Measurements from ENCODE around the gene SLC11A1. TPM values are rescaled to one million over a fixed set of nuclear protein-coding genes. Genes with fewer than 3 reads are reported as not detected.

SLC11A1 gene
- total and polyA plus RNA-seq, 2 experiments from 2014 or later = 0.31 TPM; not detected in 1

- H3K9me3 Mint-ChIP-seq = peaks cover 2% of the 10 kb centered on the region; the same call in 1 of the 3 replicates
- Histone ChIP-seq H3K27me3 (ENCODE audit: insufficient read depth) (no peaks in the 10 kb centered on the region), H3K27ac (ENCODE audit: low read depth) (no peak overlapping the region), H3K79me2 (replicated peaks; ENCODE audit: insufficient read depth) (no peaks in the 10 kb centered on the region), H3K4me3 (no peak overlapping the region), H3K4me2 (no peak overlapping the region), H2AFZ (no peak overlapping the region), H3K4me1 (ENCODE audit: insufficient read depth) (peaks cover 5% of the 10 kb centered on the region; the same call in 1 of the 2 replicates), H3K36me3 (ENCODE audit: insufficient read depth) (no peaks in the 10 kb centered on the region), H3F3A (replicated peaks; ENCODE audit: low read depth) (0 out of 2 replicates have a peak, but pooled peaks cover 2% of the 10 kb centered on the region), H4K20me1 (replicated peaks; ENCODE audit: insufficient read depth) (no peaks in the 10 kb centered on the region), H3K9me2 (ENCODE audit: insufficient read depth) (no peaks in the 10 kb centered on the region)
- H3K27me3 Mint-ChIP-seq (ENCODE audit: insufficient read depth, low read depth, poor library complexity) = no peaks in the 10 kb centered on the region
- H3K36me3 Mint-ChIP-seq (ENCODE audit: low read depth) = no peaks in the 10 kb centered on the region; the same call in 2 of the 3 replicates
- DNase-seq (ENCODE audit: low spot score) = no peak
- no peak overlapping the region for H3K4me3 Mint-ChIP-seq
- TF ChIP-seq EZH2 (IDR thresholded peaks at IDR 0.05; ENCODE audit: low read depth, unreplicated experiment) = no peak
- TF ChIP-seq NANOG (IDR thresholded peaks at IDR 0.05; ENCODE audit: borderline replicate concordance) = no peak
- TF ChIP-seq CREB1 (CRISPR knock-in tag; IDR thresholded peaks at IDR 0.05; ENCODE audit: low read depth) = no peak
- no peak for TF ChIP-seq POLR2AphosphoS5 (IDR thresholded peaks at IDR 0.05; ENCODE audit: low read depth)
- TF ChIP-seq EZH2phosphoT487 (IDR thresholded peaks at IDR 0.05; ENCODE audit: unreplicated experiment) = no peak
- TF ChIP-seq JUNB (IDR thresholded peaks at IDR 0.05; ENCODE audit: unreplicated experiment) = no peak
- TF ChIP-seq ZNF114 (CRISPR knock-in tag; IDR thresholded peaks at IDR 0.05) = no peak
- TF ChIP-seq ZNF331 (CRISPR knock-in tag; IDR thresholded peaks at IDR 0.05; ENCODE audit: low read depth) = no peak
- no peak for TF ChIP-seq ZNF462 (CRISPR knock-in tag; IDR thresholded peaks at IDR 0.05)
- TF ChIP-seq ETS1 (IDR thresholded peaks at IDR 0.05) = no peak
- no peak for TF ChIP-seq REST (IDR thresholded peaks at IDR 0.05; ENCODE audit: unreplicated experiment)
- TF ChIP-seq CTCF (conservative IDR thresholded peaks at IDR 0.05; ENCODE audit: low read depth in 2 of 2) = no peak
- TF ChIP-seq STAT1 (IDR thresholded peaks at IDR 0.05; ENCODE audit: unreplicated experiment) = no peak
- peaks cover 9% of the 10 kb centered on the region for H3K4me1 Mint-ChIP-seq
- H3K27ac Mint-ChIP-seq = no peak overlapping the region
- peak; percentile 33 for ATAC-seq
These were observed 38.5 kb upstream of the SLC11A1 start for GRCh38 chr2:218343591-218343990.

Measured in GM23338 (cell line).